ENCODE results near the gene AHNAK. TPM values are rescaled to one million over a fixed set of nuclear protein-coding genes. Genes with fewer than 3 reads are reported as not detected.

Gene AHNAK
- total and polyA plus RNA-seq, 2 donors (not counting 3 experiments of a cell fraction or from before 2014, with no cell fraction given) = 35.2 to 436 TPM

DNA sequence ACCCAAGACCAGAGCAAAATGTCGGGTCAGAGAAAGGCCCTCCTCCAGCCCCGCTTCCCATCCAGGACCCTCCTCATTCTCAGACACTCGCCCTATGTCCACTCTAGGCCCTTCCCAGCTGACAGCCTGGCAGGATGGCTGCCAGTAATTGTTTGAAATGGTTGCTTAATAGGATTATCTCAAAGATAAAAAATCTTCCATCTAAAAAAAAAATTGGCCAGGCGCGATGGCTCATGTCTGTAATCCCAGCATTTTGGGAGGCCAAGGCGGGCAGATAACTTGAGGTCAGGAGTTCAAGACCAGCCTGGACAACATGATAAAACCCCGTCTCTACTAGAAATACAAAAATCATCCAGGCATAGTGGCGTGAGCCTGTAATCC, 95.4 kb downstream of the AHNAK start:
- dilution Hi-C loops (cut with MboI; ENCODE audit: extremely low pct_ligation_motif_present, low sequenced_read_pairs) = no loop called here
- H3K4me1 ChIP-seq (ENCODE audit: control insufficient read depth, extremely low read depth, insufficient read depth, low read length) = no peaks in the 10 kb centered on the region
- BruUV-seq (replicated peaks) = no TSS peak
- intact Hi-C loops (cut with micrococcal nuclease) = no loop called here
- H3K9me1 ChIP-seq (replicated peaks; ENCODE audit: control insufficient read depth, extremely low read depth, insufficient read depth, low read length) = no peaks in the 10 kb centered on the region
- no peaks in the 10 kb centered on the region for H3K27me3 ChIP-seq (ENCODE audit: control insufficient read depth in 2 of 2, insufficient read depth in 2 of 2, low read length in 2 of 2)
- H3K27ac ChIP-seq (ENCODE audit: insufficient read depth, low read depth, low read length) = no peak overlapping the region
- H3K9me3 ChIP-seq (replicated peaks; ENCODE audit: control insufficient read depth, insufficient read depth, low read length) = no peaks in the 10 kb centered on the region
- H3K4me2 ChIP-seq (ENCODE audit: insufficient read depth, low read length) = no peak overlapping the region
- ChIA-PET POLR2A (no interaction called here), CTCF (interaction anchor here (1.4 kb wide), 1 partner anchor 26 kb away, joined by 5 read pairs; no protein-coding TSS in a partner anchor)
- no peak overlapping the region for H3K9ac ChIP-seq (replicated peaks; ENCODE audit: extremely low read depth, insufficient read depth, low read length)
- FAIRE-seq = no peak
- no peaks in the 10 kb centered on the region for H3K36me3 ChIP-seq (ENCODE audit: control insufficient read depth in 2 of 2, extremely low read depth in 1 of 2, insufficient read depth in 2 of 2, low read length in 2 of 2)
- no peaks in the 10 kb centered on the region for H4K20me1 ChIP-seq (replicated peaks; ENCODE audit: control insufficient read depth, extremely low read depth, insufficient read depth, low read length)
- TF ChIP-seq, protein P1, sequence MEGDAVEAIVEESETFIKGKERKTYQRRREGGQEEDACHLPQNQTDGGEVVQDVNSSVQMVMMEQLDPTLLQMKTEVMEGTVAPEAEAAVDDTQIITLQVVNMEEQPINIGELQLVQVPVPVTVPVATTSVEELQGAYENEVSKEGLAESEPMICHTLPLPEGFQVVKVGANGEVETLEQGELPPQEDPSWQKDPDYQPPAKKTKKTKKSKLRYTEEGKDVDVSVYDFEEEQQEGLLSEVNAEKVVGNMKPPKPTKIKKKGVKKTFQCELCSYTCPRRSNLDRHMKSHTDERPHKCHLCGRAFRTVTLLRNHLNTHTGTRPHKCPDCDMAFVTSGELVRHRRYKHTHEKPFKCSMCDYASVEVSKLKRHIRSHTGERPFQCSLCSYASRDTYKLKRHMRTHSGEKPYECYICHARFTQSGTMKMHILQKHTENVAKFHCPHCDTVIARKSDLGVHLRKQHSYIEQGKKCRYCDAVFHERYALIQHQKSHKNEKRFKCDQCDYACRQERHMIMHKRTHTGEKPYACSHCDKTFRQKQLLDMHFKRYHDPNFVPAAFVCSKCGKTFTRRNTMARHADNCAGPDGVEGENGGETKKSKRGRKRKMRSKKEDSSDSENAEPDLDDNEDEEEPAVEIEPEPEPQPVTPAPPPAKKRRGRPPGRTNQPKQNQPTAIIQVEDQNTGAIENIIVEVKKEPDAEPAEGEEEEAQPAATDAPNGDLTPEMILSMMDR (IDR thresholded peaks at IDR 0.05; ENCODE audit: extremely low read depth in 1 of 2, insufficient read depth in 1 of 2, low read depth in 1 of 2, low read length in 2 of 2) = no peak
- no peak for TF ChIP-seq POLR2AphosphoS5 (IDR thresholded peaks at IDR 0.05; ENCODE audit: insufficient read depth, low read depth, low read length)
- no peak for TF ChIP-seq EZH2 (IDR thresholded peaks at IDR 0.05; ENCODE audit: borderline replicate concordance, low read depth, low read length, severe bottlenecking)
- no peak for TF ChIP-seq JUN (IDR thresholded peaks at IDR 0.05; ENCODE audit: borderline replicate concordance, insufficient read depth, insufficient read length, low read depth)
- TF ChIP-seq MYC (IDR thresholded peaks at IDR 0.05; ENCODE audit: low read depth, low read length) = no peak
- TF ChIP-seq, protein P2, sequence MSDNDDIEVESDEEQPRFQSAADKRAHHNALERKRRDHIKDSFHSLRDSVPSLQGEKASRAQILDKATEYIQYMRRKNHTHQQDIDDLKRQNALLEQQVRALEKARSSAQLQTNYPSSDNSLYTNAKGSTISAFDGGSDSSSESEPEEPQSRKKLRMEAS (IDR thresholded peaks at IDR 0.05; ENCODE audit: insufficient read depth, insufficient read length) = no peak
- TF ChIP-seq FOS (IDR thresholded peaks at IDR 0.05; ENCODE audit: borderline replicate concordance, insufficient read depth, low read length) = no peak
- no peak for TF ChIP-seq GATA2 (IDR thresholded peaks at IDR 0.05; ENCODE audit: insufficient read depth, insufficient read length, low read depth, low read length)
- no peak for DNase-seq (ENCODE audit: low read depth, low spot score)
- H3K79me2 ChIP-seq (ENCODE audit: control insufficient read depth, insufficient read depth, low read length) = no peaks in the 10 kb centered on the region
- H2AFZ ChIP-seq (ENCODE audit: low read depth, low read length) = no peak overlapping the region
- no peak overlapping the region for H3K4me3 ChIP-seq (replicated peaks in 1 of 3; ENCODE audit: insufficient read depth in 1 of 3, low read depth in 1 of 3, low read length in 3 of 3)
